IMR-90 (cell line): Measurements from ENCODE around the gene SIGLEC9. TPM values are rescaled to one million over a fixed set of nuclear protein-coding genes. Genes with fewer than 3 reads are reported as not detected.

Experiments used
- ATAC-seq: fragments of 200-7000 bp; cut with Tn5 transposase; 2 replicates; pipeline ENCODE4 v1.9.1; 2020; ENCODE audit warnings: low read depth, mild to moderate bottlenecking, moderate library complexity
- BruUV-seq: library from RNA; stranded (reverse); fragments of 400-500 nt; replicated peaks from 2 replicates; lab custom pipeline; 2021; lab: Mats Ljungman, UMichigan
- CTCF ChIA-PET: fragments of 300-600 bp; formaldehyde crosslinking; extraction: SDS; loops from one replicate; lab custom pipeline; 2021; ENCODE audit warnings: antibody characterized with exemption; lab: Yijun Ruan, JAX
- POLR2A ChIA-PET: fragments of 300-600 bp; sonication (Branson Sonifier 250); formaldehyde crosslinking; loops from one replicate; lab custom pipeline; 2022; ENCODE audit warnings: antibody characterized with exemption; ENCODE audit not compliant: unreplicated experiment; lab: Charles Lee
- DNase-seq: peaks from one replicate; pipeline ENCODE4 v3.0.0; 2013
- H2AFZ ChIP-seq: replicated peaks from 2 replicates; pipeline ENCODE3; 2013; ENCODE audit warnings: low read length, mild to moderate bottlenecking; ENCODE audit not compliant: poor library complexity
- H2AK5ac ChIP-seq: 2 replicates; pipeline ENCODE4 v1.6.1; 2013; ENCODE audit warnings: low read depth, low read length, inconsistent platforms
- H2AK9ac ChIP-seq: replicated peaks from 2 replicates; pipeline ENCODE3; 2013; ENCODE audit warnings: mild to moderate bottlenecking, low read depth, low read length, moderate library complexity; ENCODE audit not compliant: poor library complexity
- H2BK120ac ChIP-seq: 2 replicates; pipeline ENCODE4 v1.6.1; 2013; ENCODE audit warnings: low read depth, low read length, inconsistent platforms
- H2BK15ac ChIP-seq: 3 replicates; pipeline ENCODE4 v1.6.1; 2013; ENCODE audit warnings: low read depth, low read length, inconsistent platforms
- H2BK20ac ChIP-seq: 2 replicates; pipeline ENCODE4 v1.6.1; 2013; ENCODE audit warnings: low read depth, mild to moderate bottlenecking, inconsistent platforms, low read length, moderate library complexity
- H2BK5ac ChIP-seq: 2 replicates; pipeline ENCODE4 v1.6.1; 2013; ENCODE audit warnings: mild to moderate bottlenecking, low read depth, low read length, inconsistent platforms; ENCODE audit not compliant: poor library complexity, severe bottlenecking
- H3K14ac ChIP-seq: replicated peaks from 2 replicates; pipeline ENCODE4 v1.6.1; 2013; ENCODE audit warnings: low read depth, low read length, inconsistent platforms
- H3K18ac ChIP-seq: 2 replicates; pipeline ENCODE4 v1.6.1; 2013; ENCODE audit warnings: low read depth, low read length, control low read depth
- H3K23ac ChIP-seq: 2 replicates; pipeline ENCODE4 v1.6.1; 2013; ENCODE audit warnings: low read depth, low read length, inconsistent platforms
- H3K27ac ChIP-seq: 2 replicates; pipeline ENCODE4 v1.5.1; 2013; ENCODE audit warnings: mild to moderate bottlenecking, control low read depth, low read length; ENCODE audit not compliant: insufficient read depth
- H3K27me3 ChIP-seq: 2 replicates; pipeline ENCODE4 v1.6.1; 2013; ENCODE audit warnings: low read length; ENCODE audit not compliant: control insufficient read depth, insufficient read depth
- H3K36me3 ChIP-seq: 2 replicates; pipeline ENCODE4 v1.6.1; 2013; ENCODE audit warnings: low read length, mixed read lengths; ENCODE audit not compliant: control insufficient read depth, insufficient read depth
- H3K4ac ChIP-seq: 2 replicates; pipeline ENCODE4 v1.6.1; 2013; ENCODE audit warnings: low read depth, low read length, inconsistent platforms
- H3K4me1 ChIP-seq: 2 replicates; pipeline ENCODE4 v1.6.1; 2013; ENCODE audit warnings: low read length, mixed read lengths; ENCODE audit not compliant: control insufficient read depth, insufficient read depth
- H3K4me2 ChIP-seq: 2 replicates; pipeline ENCODE4 v1.6.1; 2013; ENCODE audit warnings: low read depth, mild to moderate bottlenecking, control low read depth, low read length, moderate library complexity
- H3K4me3 ChIP-seq: 2 replicates; pipeline ENCODE4 v1.5.1; 2013; ENCODE audit warnings: low read depth, mild to moderate bottlenecking, control low read depth, low read length, moderate library complexity; ENCODE audit not compliant: insufficient read depth
- H3K56ac ChIP-seq: 2 replicates; pipeline ENCODE4 v1.6.1; 2013; ENCODE audit warnings: low read length, inconsistent platforms; ENCODE audit not compliant: insufficient read depth; ENCODE audit errors: extremely low read depth
- H3K79me1 ChIP-seq, 2 experiments: 2 replicates each; pipeline ENCODE4 v1.6.1; 2013; ENCODE audit warnings: low read length in 2 of 2, inconsistent platforms in 1 of 2, low read depth in 1 of 2
- H3K9ac ChIP-seq: 2 replicates; pipeline ENCODE4 v1.6.1; 2013; ENCODE audit warnings: low read depth, low read length, control low read depth
- H3K9me1 ChIP-seq: 2 replicates; pipeline ENCODE4 v1.6.1; 2013; ENCODE audit warnings: low read length, inconsistent platforms; ENCODE audit not compliant: insufficient read depth
- H3K9me3 ChIP-seq: 2 replicates; pipeline ENCODE4 v1.6.1; 2013; ENCODE audit warnings: low read length; ENCODE audit not compliant: control insufficient read depth, insufficient read depth
- H4K20me1 ChIP-seq: 2 replicates; pipeline ENCODE4 v1.6.1; 2013; ENCODE audit warnings: low read length, inconsistent platforms; ENCODE audit not compliant: insufficient read depth
- H4K5ac ChIP-seq: 2 replicates; pipeline ENCODE4 v1.6.1; 2013; ENCODE audit warnings: mild to moderate bottlenecking, low read depth, low read length, control low read depth
- H4K8ac ChIP-seq, 2 experiments: 2 replicates each; pipeline ENCODE4 v1.6.1; 2013; ENCODE audit warnings: low read depth in 2 of 2, low read length in 2 of 2, control low read depth in 1 of 2, inconsistent platforms in 1 of 2
- H4K91ac ChIP-seq: 2 replicates; pipeline ENCODE4 v1.6.1; 2013; ENCODE audit warnings: low read depth, low read length, inconsistent platforms; ENCODE audit not compliant: insufficient read depth
- BHLHE40 ChIP-seq: fragments of 150-350 bp; IDR thresholded peaks from 2 replicates; pipeline ENCODE4 v1.6.1; 2016; ENCODE audit warnings: mild to moderate bottlenecking, low read depth, low read length
- CEBPB ChIP-seq: IDR thresholded peaks from 2 replicates; pipeline ENCODE4 v1.6.1; 2012; ENCODE audit warnings: low read depth, low read length, improper control_type of control experiment
- CHD1 ChIP-seq: IDR thresholded peaks from 2 replicates; pipeline ENCODE4 v1.6.1; 2012; ENCODE audit warnings: low read depth, low read length, improper control_type of control experiment
- CTCF ChIP-seq: conservative IDR thresholded peaks from 2 replicates; pipeline ENCODE4 v1.5.1; 2012; ENCODE audit warnings: mild to moderate bottlenecking, low read depth, low read length, improper control_type of control experiment
- ELK1 ChIP-seq: fragments of 150-350 bp; IDR thresholded peaks from 2 replicates; pipeline ENCODE4 v1.6.1; 2016; ENCODE audit warnings: low read depth, mild to moderate bottlenecking, low read length, moderate library complexity, borderline replicate concordance
- FOS ChIP-seq: fragments of 150-350 bp; IDR thresholded peaks from 2 replicates; pipeline ENCODE4 v1.6.1; 2016; ENCODE audit warnings: low read depth, low read length
- MAFK ChIP-seq: IDR thresholded peaks from 2 replicates; pipeline ENCODE4 v1.6.1; 2012; ENCODE audit warnings: low read depth, low read length, improper control_type of control experiment
- MAZ ChIP-seq: IDR thresholded peaks from 2 replicates; pipeline ENCODE4 v1.6.1; 2012; ENCODE audit warnings: low read depth, mild to moderate bottlenecking, low read length, improper control_type of control experiment, moderate library complexity, borderline replicate concordance
- MXI1 ChIP-seq: IDR thresholded peaks from 2 replicates; pipeline ENCODE4 v1.6.1; 2012; ENCODE audit warnings: low read depth, mild to moderate bottlenecking, low read length, moderate library complexity, borderline replicate concordance
- NFE2L2 ChIP-seq: fragments of 150-350 bp; IDR thresholded peaks from 2 replicates; pipeline ENCODE4 v1.6.1; 2016; ENCODE audit warnings: low read depth, mild to moderate bottlenecking, low read length
- POLR2A ChIP-seq: IDR thresholded peaks from 2 replicates; pipeline ENCODE4 v1.6.1; 2012; ENCODE audit warnings: mild to moderate bottlenecking, low read depth, low read length
- RAD21 ChIP-seq: IDR thresholded peaks from 2 replicates; pipeline ENCODE4 v1.6.1; 2012; ENCODE audit warnings: low read length, improper control_type of control experiment
- RCOR1 ChIP-seq: IDR thresholded peaks from 2 replicates; pipeline ENCODE4 v1.6.1; 2012; ENCODE audit warnings: mild to moderate bottlenecking, low read length, improper control_type of control experiment; ENCODE audit not compliant: insufficient replicate concordance
- RFX5 ChIP-seq: IDR thresholded peaks from 2 replicates; pipeline ENCODE4 v1.8.0; 2012; ENCODE audit warnings: low read depth, mild to moderate bottlenecking, low read length, moderate library complexity
- SMC3 ChIP-seq: fragments of 150-350 bp; IDR thresholded peaks from 2 replicates; pipeline ENCODE4 v1.6.1; 2016; ENCODE audit warnings: low read depth, mild to moderate bottlenecking, antibody characterized with exemption, low read length, moderate library complexity
- USF2 ChIP-seq: fragments of 150-350 bp; IDR thresholded peaks from 2 replicates; pipeline ENCODE4 v1.6.1; 2017; ENCODE audit warnings: mild to moderate bottlenecking, antibody characterized with exemption, low read length, low read depth
- WGBS, 2 experiments: methylation state at CpG; one replicate each; pipeline versions ENCODE4 v1.1.5 to v1.1.7; 2013; ENCODE audit warnings: missing lambda C conversion rate in 2 of 2; ENCODE audit not compliant: insufficient read length in 1 of 2; ENCODE audit errors: extremely low coverage in 2 of 2; 5-methylcytosine and 5-hydroxymethylcytosine counted together
- dilution Hi-C: fragments of 300-500 bp; cut with HindIII; formaldehyde crosslinking; loops from one replicate; pipeline ENCODE4 v1.14.3; 2018; ENCODE audit warnings: low sequenced_read_pairs; ENCODE audit not compliant: unreplicated experiment
- in situ Hi-C: fragments of 300-500 bp; cut with MboI; formaldehyde crosslinking; loops from 3 replicates; pipeline ENCODE4 v1.14.3; 2019; ENCODE audit warnings: low sequenced_read_pairs, inconsistent platforms, mixed read lengths
- intact Hi-C: fragments of 100-400 bp; cut with micrococcal nuclease; formaldehyde crosslinking; loops from 2 replicates; pipeline ENCODE4 v1.10.0; 2022
- polyA plus RNA-seq, 3 experiments: library from polyadenylated mRNA; depleted of rRNA; stranded (reverse); fragments of >200 nt; gene quantifications; 2 replicates each; pipeline ENCODE4 v1.2.3, GENCODE V29; 2012; ENCODE audit warnings: low replicate concordance in 1 of 3
- total RNA-seq: library from RNA; depleted of rRNA; stranded (reverse); fragments of >200 nt; gene quantifications from 2 replicates; pipeline ENCODE4 v1.2.3, GENCODE V29; 2012

SIGLEC9 gene
- total and polyA plus RNA-seq, 2 of the 4 experiments (the other 2 are of a cell fraction) = 0.03 TPM; not detected in 1

- no peaks in the 10 kb centered on the region; the same call in none of the 2 replicates for H3K9me3 ChIP-seq
- POLR2A ChIA-PET = no interaction called here
- H3K9ac ChIP-seq = no peak overlapping the region
- H4K8ac ChIP-seq = no peak overlapping the region
- ATAC-seq (no peak), DNase-seq (no peak)
- CTCF ChIA-PET = no interaction called here
- H3K36me3 ChIP-seq = no peaks in the 10 kb centered on the region
- BruUV-seq = no TSS peak
- H3K4me3 ChIP-seq = no peak overlapping the region
- H2AK9ac ChIP-seq = no peak overlapping the region
- H2BK120ac ChIP-seq = no peak overlapping the region
- no peaks in the 10 kb centered on the region for H4K20me1 ChIP-seq
- no peak overlapping the region for H3K4ac ChIP-seq
- intact Hi-C loops (no loop called here), in situ Hi-C loops (no loop called here), dilution Hi-C loops (no loop called here)
- H3K4me2 ChIP-seq = no peak overlapping the region
- no peaks in the 10 kb centered on the region for H3K4me1 ChIP-seq
- H3K14ac ChIP-seq = no peak overlapping the region
- no peak overlapping the region for H3K56ac ChIP-seq
- 100% methylated on average over 2 of the region's 5 CpGs; no CpG with 5 or more reads in 1 of the 2 experiments for WGBS, 2 experiments
- H2BK5ac ChIP-seq = no peak overlapping the region
- no peak overlapping the region for H2AK5ac ChIP-seq
- H2BK15ac ChIP-seq = no peak overlapping the region
- H4K5ac ChIP-seq = no peak overlapping the region
- no peaks in the 10 kb centered on the region for H3K79me1 ChIP-seq
- H3K18ac ChIP-seq = no peak overlapping the region
- TF ChIP-seq MXI1 = no peak
- TF ChIP-seq MAFK = no peak
- no peak for TF ChIP-seq RAD21
- TF ChIP-seq MAZ = no peak
- no peak for TF ChIP-seq NFE2L2
- TF ChIP-seq RFX5 = no peak
- TF ChIP-seq ELK1 = no peak
- no peak for TF ChIP-seq CHD1
- TF ChIP-seq FOS = no peak
- no peak for TF ChIP-seq RCOR1
- TF ChIP-seq BHLHE40 = no peak
- no peak for TF ChIP-seq SMC3
- TF ChIP-seq CEBPB = no peak
- no peak for TF ChIP-seq USF2
- TF ChIP-seq CTCF = no peak
- no peak for TF ChIP-seq POLR2A
- no peak overlapping the region for H3K23ac ChIP-seq
- no peak overlapping the region for H4K91ac ChIP-seq
- H3K9me1 ChIP-seq = no peaks in the 10 kb centered on the region
- H2AFZ ChIP-seq = no peak overlapping the region
- no peak overlapping the region for H3K27ac ChIP-seq
- no peaks in the 10 kb centered on the region for H3K27me3 ChIP-seq
- no peak overlapping the region for H2BK20ac ChIP-seq
These were observed 48.7 kb upstream of the SIGLEC9 start for GRCh38 chr19:51075998-51076397.
